Omental fat pad (tissue), 4 donors: ENCODE results near the gene CLC. TPM values are rescaled to one million over a fixed set of nuclear protein-coding genes. Genes with fewer than 3 reads are reported as not detected.

Experiments used
- ATAC-seq: fragments of 150-250 bp; one replicate; pipeline ENCODE4 v1.9.1; 2016; ENCODE audit warnings: mild to moderate bottlenecking, moderate library complexity; ENCODE audit not compliant: low FRiP score
- DNase-seq: peaks from one replicate; pipeline ENCODE4 v3.0.0-alpha.2; 2019; ENCODE audit warnings: low spot score
- CTCF ChIP-seq, 3 donors: fragments of 450-650 bp; IDR thresholded peaks; one replicate each; pipeline ENCODE4 v1.5.1; 2016 to 2017; ENCODE audit warnings: antibody characterized with exemption in 3 of 3, mild to moderate bottlenecking in 3 of 3, moderate library complexity in 2 of 3
- total RNA-seq, 4 donors: library from RNA; depleted of rRNA; stranded (reverse); fragments of >200 nt; gene quantifications; one replicate each; pipeline ENCODE4 v1.1.0, GENCODE V29; 2016

CLC gene
- total RNA-seq, 4 donors from 2014 or later: not detected

- TF ChIP-seq CTCF (IDR thresholded peaks at IDR 0.05): no peak
Observed at GRCh38 chr19:39759457-39760184, 21.8 kb upstream of the CLC start.

GRCh38 chr19:39754971-39755370 is 17.1 kb upstream of the CLC start:
- no peak for TF ChIP-seq CTCF (IDR thresholded peaks at IDR 0.05)
- ATAC-seq (no peak), DNase-seq (no peak)

More at GRCh38 chr19:39759457-39760184, 21.8 kb upstream of the CLC start:
- ATAC-seq (no peak), DNase-seq (no peak)

GRCh38 chr19:39754544-39754943 is 16.7 kb upstream of the CLC start:
- ATAC-seq (no peak), DNase-seq (no peak)
- TF ChIP-seq CTCF (IDR thresholded peaks at IDR 0.05): no peak

GRCh38 chr19:39752795-39753194 is 15.0 kb upstream of the CLC start:
- ATAC-seq (no peak), DNase-seq (no peak)
- TF ChIP-seq CTCF (IDR thresholded peaks at IDR 0.05): no peak

- DNase-seq (no peak), ATAC-seq (no peak)
- no peak for TF ChIP-seq CTCF (IDR thresholded peaks at IDR 0.05)
Observed at GRCh38 chr19:39752390-39752789, 14.6 kb upstream of the CLC start.

- no peak for TF ChIP-seq CTCF (IDR thresholded peaks at IDR 0.05)
Observed at GRCh38 chr19:39749981-39750380, 12.2 kb upstream of the CLC start.

GRCh38 chr19:39746836-39747529 is 9.2 kb upstream of the CLC start:
- DNase-seq: no peak
- ATAC-seq: no peak
- TF ChIP-seq CTCF (IDR thresholded peaks at IDR 0.05): no peak

More at GRCh38 chr19:39749981-39750380, 12.2 kb upstream of the CLC start:
- no peak for ATAC-seq
- DNase-seq: no peak
